GM23248 (cell line): Measurements from ENCODE around the gene STS.

ENCODE experiments used
- EZH2 ChIP-seq: fragments of 200-600 bp; sonication (generic); IDR thresholded peaks from 2 replicates; pipeline ENCODE4 v1.6.1; 2018; ENCODE audit warnings: antibody characterized with exemption, mild to moderate bottlenecking; ENCODE audit not compliant: insufficient read depth, poor library complexity, severe bottlenecking
- EZH2phosphoT487 ChIP-seq: fragments of 200-600 bp; sonication (generic); IDR thresholded peaks from 2 replicates; pipeline ENCODE4 v1.6.1; 2018; ENCODE audit warnings: antibody characterized with exemption, moderate library complexity, mild to moderate bottlenecking, low read depth; ENCODE audit not compliant: insufficient read depth

DNA sequence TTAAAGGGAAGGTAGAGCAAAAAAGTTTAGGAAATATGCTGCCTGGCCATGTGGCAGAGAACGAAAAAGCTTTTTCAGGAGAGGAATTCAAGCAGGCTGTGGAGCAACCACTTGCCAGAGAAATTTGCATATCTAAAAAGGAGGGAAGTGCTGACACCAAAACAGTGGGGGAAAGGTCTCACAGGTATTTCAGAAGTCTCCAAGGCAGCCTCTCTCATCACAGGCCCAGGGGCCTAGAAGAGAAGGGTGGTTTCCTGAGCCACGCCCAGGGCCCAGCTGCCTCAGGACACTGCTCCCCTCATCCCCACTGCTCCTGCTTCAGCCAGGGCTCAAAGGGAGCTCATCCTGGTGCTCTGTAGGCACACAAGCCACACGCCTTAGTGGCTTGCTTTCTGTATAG is 29.9 kb upstream of the STS start:
- TF ChIP-seq EZH2: no peak
- TF ChIP-seq EZH2phosphoT487: no peak
